H1 (cell line): Measurements from ENCODE around the gene GAST. TPM values are rescaled to one million over a fixed set of nuclear protein-coding genes. Genes with fewer than 3 reads are reported as not detected.

Source experiments
- CTCF ChIA-PET: fragments of 300-600 bp; sonication (Branson Sonifier 250); formaldehyde crosslinking; loops from one replicate; lab custom pipeline; 2021; ENCODE audit not compliant: partially characterized antibody; lab: Charles Lee
- POLR2A ChIA-PET: fragments of 300-600 bp; sonication (Branson Sonifier 250); formaldehyde crosslinking; loops from one replicate; lab custom pipeline; 2021; ENCODE audit warnings: inconsistent platforms; ENCODE audit not compliant: partially characterized antibody; lab: Charles Lee
- DNase-seq, 2 experiments: peaks; one replicate each; pipeline versions ENCODE4 v3.0.0 to v3.0.0-alpha.2; 2010 to 2022; ENCODE audit warnings: low spot score in 2 of 2, low read depth in 1 of 2, mixed read lengths in 1 of 2
- FAIRE-seq: peaks from 2 replicates; lab custom pipeline; 2011; peaks lifted over from hg19 to GRCh38; lab: Jason Lieb, UNC
- H2AFZ ChIP-seq: 2 replicates; pipeline ENCODE4 v1.8.1; 2012; ENCODE audit warnings: low read length, inconsistent platforms
- H2AK5ac ChIP-seq: 2 replicates; pipeline ENCODE4 v1.6.1; 2013; ENCODE audit warnings: low read depth, low read length
- H2BK120ac ChIP-seq: replicated peaks from 2 replicates; pipeline ENCODE3; 2013; ENCODE audit warnings: low read depth, low read length, inconsistent platforms
- H2BK12ac ChIP-seq: 2 replicates; pipeline ENCODE4 v1.6.1; 2013; ENCODE audit warnings: low read depth, low read length
- H2BK15ac ChIP-seq: 2 replicates; pipeline ENCODE4 v1.6.1; 2013; ENCODE audit warnings: low read length
- H2BK20ac ChIP-seq: 2 replicates; pipeline ENCODE4 v1.6.1; 2013; ENCODE audit warnings: low read length
- H2BK5ac ChIP-seq: 2 replicates; pipeline ENCODE4 v1.6.1; 2013; ENCODE audit warnings: low read depth, low read length
- H3K14ac ChIP-seq: 2 replicates; pipeline ENCODE4 v1.6.1; 2013; ENCODE audit warnings: inconsistent platforms; ENCODE audit not compliant: insufficient read length
- H3K18ac ChIP-seq: 2 replicates; pipeline ENCODE4 v1.6.1; 2013; ENCODE audit warnings: low read length; ENCODE audit errors: extremely low read depth
- H3K23ac ChIP-seq: 2 replicates; pipeline ENCODE4 v1.6.1; 2013; ENCODE audit warnings: inconsistent platforms; ENCODE audit not compliant: insufficient read length
- H3K23me2 ChIP-seq: 2 replicates; pipeline ENCODE4 v1.6.1; 2013; ENCODE audit warnings: low read depth, low read length
- H3K27ac ChIP-seq: 2 replicates; pipeline ENCODE4 v1.6.1; 2011; ENCODE audit warnings: low read depth, low read length, inconsistent platforms
- H3K27me3 ChIP-seq, 4 experiments: replicated peaks in 1 of 4; 1 replicate in 1 of 4; 2 replicates in 3 of 4; pipeline versions ENCODE4 v1.6.1 to v1.8.1; 2011 to 2013; ENCODE audit warnings: low read length in 3 of 4, mild to moderate bottlenecking in 3 of 4, inconsistent platforms in 2 of 4, mixed read lengths in 2 of 4, moderate library complexity in 1 of 4; ENCODE audit not compliant: control insufficient read depth in 3 of 4, insufficient read depth in 3 of 4; ENCODE audit errors: extremely low read depth in 1 of 4
- H3K36me3 ChIP-seq, 4 experiments: 2 replicates each; pipeline versions ENCODE4 v1.6.1 to v1.8.1; 2011 to 2013; ENCODE audit warnings: mild to moderate bottlenecking in 4 of 4, low read length in 3 of 4, moderate library complexity in 2 of 4, control low read depth in 1 of 4, inconsistent platforms in 1 of 4; ENCODE audit not compliant: insufficient read depth in 4 of 4, control insufficient read depth in 2 of 4
- H3K4ac ChIP-seq: replicated peaks from 2 replicates; pipeline ENCODE3; 2013; ENCODE audit warnings: low read length, low read depth, mixed read lengths, inconsistent platforms; ENCODE audit not compliant: insufficient read length
- H3K4me1 ChIP-seq, 4 experiments: replicated peaks in 1 of 4; 1 replicate in 1 of 4; 2 replicates in 3 of 4; pipeline versions ENCODE4 v1.6.1 to v1.8.1; 2011 to 2013; ENCODE audit warnings: low read length in 3 of 4, inconsistent platforms in 2 of 4, mixed read lengths in 1 of 4; ENCODE audit not compliant: insufficient read depth in 4 of 4, control insufficient read depth in 3 of 4
- H3K4me2 ChIP-seq, 2 experiments: 2 replicates each; pipeline versions ENCODE4 v1.6.1 to v1.8.1; 2011 to 2013; ENCODE audit warnings: low read depth in 2 of 2, low read length in 2 of 2, control low read depth in 1 of 2, inconsistent platforms in 1 of 2, mild to moderate bottlenecking in 1 of 2; ENCODE audit not compliant: insufficient read depth in 1 of 2
- H3K4me3 ChIP-seq, 4 experiments: fragments of 200-600, 300-600 bp in 1 of 4; sonication (generic), shearing (Covaris generic), sonication (Bioruptor Twin) in 1 of 4; 2 replicates each; pipeline versions ENCODE4 v1.5.1 to v1.8.1; 2011 to 2016; ENCODE audit warnings: low read length in 4 of 4, low read depth in 3 of 4, control low read depth in 2 of 4, inconsistent platforms in 2 of 4, mild to moderate bottlenecking in 2 of 4, mixed read lengths in 1 of 4, moderate library complexity in 1 of 4; ENCODE audit not compliant: insufficient read depth in 2 of 4; ENCODE audit errors: extremely low read depth in 1 of 4
- H3K56ac ChIP-seq: replicated peaks from 2 replicates; pipeline ENCODE3; 2013; ENCODE audit warnings: low read depth, mild to moderate bottlenecking, mixed read lengths, low read length, inconsistent platforms; ENCODE audit not compliant: insufficient read length
- H3K79me1 ChIP-seq: 2 replicates; pipeline ENCODE4 v1.6.1; 2013; ENCODE audit warnings: low read depth, low read length, control low read depth
- H3K79me2 ChIP-seq, 2 experiments: 2 replicates each; pipeline versions ENCODE4 v1.6.1 to v1.8.1; 2012 to 2013; ENCODE audit warnings: low read length in 2 of 2, mild to moderate bottlenecking in 2 of 2, inconsistent platforms in 1 of 2; ENCODE audit not compliant: insufficient read depth in 2 of 2, control insufficient read depth in 1 of 2
- H3K9ac ChIP-seq, 4 experiments: replicated peaks in 1 of 4; 1 replicate in 1 of 4; 2 replicates in 3 of 4; pipeline versions ENCODE4 v1.6.1 to v1.8.1; 2011 to 2013; ENCODE audit warnings: low read depth in 3 of 4, low read length in 3 of 4, control low read depth in 2 of 4, mild to moderate bottlenecking in 2 of 4, moderate library complexity in 2 of 4, inconsistent platforms in 1 of 4; ENCODE audit errors: extremely low read depth in 1 of 4
- H3K9me3 ChIP-seq, 2 experiments: 2 replicates each; pipeline versions ENCODE4 v1.6.1 to v1.8.1; 2012 to 2013; ENCODE audit warnings: mild to moderate bottlenecking in 2 of 2, moderate library complexity in 2 of 2, control low read depth in 1 of 2, inconsistent platforms in 1 of 2, low read depth in 1 of 2, low read length in 1 of 2, mixed read lengths in 1 of 2; ENCODE audit not compliant: insufficient read depth in 2 of 2
- H4K20me1 ChIP-seq, 2 experiments: replicated peaks in 1 of 2; 2 replicates each; pipeline versions ENCODE3 to v1.8.1; 2011 to 2013; ENCODE audit warnings: inconsistent platforms in 2 of 2, low read length in 2 of 2, mild to moderate bottlenecking in 1 of 2; ENCODE audit not compliant: insufficient read depth in 2 of 2, control insufficient read depth in 1 of 2
- H4K5ac ChIP-seq: 2 replicates; pipeline ENCODE4 v1.6.1; 2013; ENCODE audit warnings: low read length, low read depth, mixed read lengths, inconsistent platforms; ENCODE audit not compliant: insufficient read length
- H4K8ac ChIP-seq: 2 replicates; pipeline ENCODE4 v1.8.0; 2013; ENCODE audit warnings: mild to moderate bottlenecking, moderate library complexity, low read length, inconsistent platforms; ENCODE audit not compliant: insufficient read depth; ENCODE audit errors: extremely low read depth
- H4K91ac ChIP-seq: replicated peaks from 2 replicates; pipeline ENCODE3; 2013; ENCODE audit warnings: low read length, mixed read lengths, inconsistent platforms; ENCODE audit not compliant: insufficient read length
- ASH2L ChIP-seq: fragments of 200-600, 300-600 bp; sonication (generic); IDR thresholded peaks from one replicate; pipeline ENCODE4 v1.7.1; 2017; ENCODE audit warnings: low read length
- BRCA1 ChIP-seq: IDR thresholded peaks from 2 replicates; pipeline ENCODE4 v1.6.1; 2012; ENCODE audit warnings: low read depth, low read length, improper control_type of control experiment
- CEBPB ChIP-seq: IDR thresholded peaks from 2 replicates; pipeline ENCODE4 v1.6.1; 2012; ENCODE audit warnings: low read depth, low read length
- EGR1 ChIP-seq: IDR thresholded peaks from 2 replicates; pipeline ENCODE4 v1.6.1; 2011; ENCODE audit warnings: low read depth, low read length, borderline replicate concordance
- KDM4A ChIP-seq: IDR thresholded peaks from one replicate; pipeline ENCODE4 v1.7.1; 2012; ENCODE audit warnings: low read depth, mild to moderate bottlenecking, moderate library complexity, low read length, inconsistent platforms; ENCODE audit not compliant: severe bottlenecking
- KDM5A ChIP-seq: fragments of 200-600 bp; IDR thresholded peaks from 2 replicates; pipeline ENCODE4 v1.7.1; 2012; ENCODE audit warnings: mild to moderate bottlenecking, low read length, inconsistent platforms, mixed read lengths
- MAFK ChIP-seq: IDR thresholded peaks from 2 replicates; pipeline ENCODE4 v1.6.1; 2012; ENCODE audit warnings: low read depth, mild to moderate bottlenecking, improper control_type of control experiment, low read length
- NRF1 ChIP-seq: IDR thresholded peaks from 2 replicates; pipeline ENCODE4 v1.6.1; 2011; ENCODE audit warnings: mild to moderate bottlenecking, low read depth, low read length, improper control_type of control experiment
- POLR2AphosphoS5 ChIP-seq: IDR thresholded peaks from 2 replicates; pipeline ENCODE4 v1.6.1; 2011; ENCODE audit warnings: low read depth, low read length
- SAP30 ChIP-seq: fragments of 300-600 bp; sonication (generic); IDR thresholded peaks from 2 replicates; pipeline ENCODE4 v1.7.1; 2012; ENCODE audit warnings: low read length, moderate library complexity, mild to moderate bottlenecking, inconsistent platforms; ENCODE audit not compliant: insufficient read depth, insufficient replicate concordance
- TCF12 ChIP-seq: IDR thresholded peaks from 2 replicates; pipeline ENCODE4 v1.6.1; 2011; ENCODE audit warnings: low read depth, mild to moderate bottlenecking, low read length
- ZNF274 ChIP-seq: IDR thresholded peaks from 2 replicates; pipeline ENCODE4 v1.7.0; 2012; ENCODE audit warnings: low read length, borderline replicate concordance; ENCODE audit errors: extremely low read depth
- WGBS, 2 experiments: shearing (Covaris generic) in 1 of 2; methylation state at CpG; one replicate each; pipeline versions ENCODE4 v1.1.6 to v1.1.7; 2013 to 2015; ENCODE audit warnings: low lambda C conversion rate in 2 of 2, mixed read lengths in 2 of 2, inconsistent platforms in 1 of 2, low coverage in 1 of 2, missing lambda C conversion rate in 1 of 2; ENCODE audit not compliant: insufficient replicate concordance in 2 of 2, insufficient coverage in 1 of 2, insufficient read length in 1 of 2; ENCODE audit errors: extremely low coverage in 1 of 2, missing lambda C conversion rate in 1 of 2; 5-methylcytosine and 5-hydroxymethylcytosine counted together
- polyA plus RNA-seq, 7 experiments: library from polyadenylated mRNA; depleted of rRNA in 3 of 7; stranded (reverse) in 5 of 7; unstranded in 2 of 7; fragments of >200 nt in 5 of 7; fragments of 200-250 nt in 2 of 7; gene quantifications; 1 replicate in 5 of 7; 2 replicates in 1 of 7; 4 replicates in 1 of 7; pipeline versions ENCODE4 v1.2.1 to v1.2.3, GENCODE V29; 2011 to 2013; ENCODE audit warnings: missing spikeins in 2 of 7, mixed read lengths in 2 of 7
- total RNA-seq: library from RNA; stranded (reverse); fragmentation: NEBNext Ultra II Directional; extraction: Animal tissue kit (Norgen Biotek cat#: 25700); gene quantifications from 2 replicates; pipeline ENCODE4 v1.2.1, GENCODE V29; 2021

Gene GAST
- total and polyA plus RNA-seq, 2 of the 8 experiments (the other 6 are each of a cell fraction or from before 2014, with no cell fraction given), result not detected

- Histone ChIP-seq H4K5ac (no peak overlapping the region), H3K4me3 (peak overlapping the region; percentile 62 to 99 (median 70)), H3K79me1 (no peaks in the 10 kb centered on the region), H3K18ac (peak overlapping the region; percentile 36; the same call in 1 of the 2 replicates), H2BK12ac (0 out of 2 replicates have a peak overlapping the region, but pooled peaks have one; percentile 63), H3K4me2 (peak overlapping the region; percentile 65 to 87), H2BK20ac (no peak overlapping the region), H3K27me3 (no peaks in the 10 kb centered on the region), H2BK5ac (peak overlapping the region; percentile 40), H2BK120ac (no peak overlapping the region), H2AK5ac (no peak overlapping the region), H3K27ac (no peak overlapping the region; the same call in 1 of the 2 replicates), H4K20me1 (peaks cover 10 to 20% of the 10 kb centered on the region in 2 experiments), H3K4ac (peak overlapping the region; percentile 5), H3K4me1 (peaks cover 0 to 3% (median 2%) of the 10 kb centered on the region in 4 experiments; a peak in 4 of 7 replicates), H3K14ac (no peak overlapping the region), H4K8ac (no peak overlapping the region), H2AFZ (0 out of 2 replicates have a peak overlapping the region, but pooled peaks have one; percentile 73), H3K36me3 (peaks cover 27 to 37% (median 35%) of the 10 kb centered on the region in 4 experiments), H3K9ac (peak overlapping the region in 3 of 4 experiments; percentile 22 to 98 (median 60); a peak in 6 of 7 replicates), H3K56ac (no peak overlapping the region), H3K23ac (no peak overlapping the region), H3K23me2 (peaks cover 7% of the 10 kb centered on the region), H3K79me2 (peaks cover 0 to 16% of the 10 kb centered on the region in 2 experiments; a peak in 3 of 4 replicates), H2BK15ac (no peak overlapping the region), H4K91ac (no peak overlapping the region), H3K9me3 (no peaks in the 10 kb centered on the region)
- ChIA-PET CTCF (interaction anchor here (1.3 to 4.3 kb wide), 5 partner anchors 21 to 139 kb away, joined by 4 to 19 read pairs (median 5); partner anchors contain the start of gene JUP), POLR2A (interaction anchor here (0.6 to 9.3 kb wide), 69 partner anchors 9 to 1599 kb away, joined by 3 to 378 read pairs (median 4); partner anchors contain the start of genes ACLY, CNP, DNAJC7 and GAST)
- FAIRE-seq (no peak), DNase-seq (peak in 1 of 2 experiments; percentile 48)
- WGBS, 2 experiments, result 11% methylated on average over 22 of the region's 23 CpGs; no CpG with 5 or more reads in 1 of the 2 experiments
- TF ChIP-seq ASH2L (no peak), BRCA1 (no peak), KDM4A (peak; percentile 9), MAFK (no peak), NRF1 (no peak), SAP30 (peak; percentile 32), EGR1 (peak; percentile 23; the same call in 1 of the 2 replicates), KDM5A (no peak), POLR2AphosphoS5 (no peak), TCF12 (no peak), CEBPB (no peak), ZNF274 (no peak)
These were observed 24.1 kb upstream of the GAST start for GRCh38 chr17:41687828-41688640.
